Endothelial cell of umbilical vein (primary cell): ENCODE measurements around the gene NAA10. TPM values are rescaled to one million over a fixed set of nuclear protein-coding genes. Genes with fewer than 3 reads are reported as not detected.
A peak's percentile ranks its signal among the peaks of the same experiment; 100 is the strongest.

Experiments used
- BruUV-seq: library from RNA; stranded (reverse); fragments of 400-500 nt; replicated peaks from 2 replicates; lab custom pipeline; 2021; lab: Mats Ljungman, UMichigan
- CTCF ChIA-PET: fragments of 300-600, 350-600 bp; sonication (Branson Sonifier 250); formaldehyde crosslinking; loops from one replicate; lab custom pipeline; 2021; ENCODE audit warnings: antibody characterized with exemption, inconsistent platforms; lab: Charles Lee
- POLR2A ChIA-PET: fragments of 300-600, 350-600 bp; sonication (Branson Sonifier 250); formaldehyde crosslinking; loops from one replicate; lab custom pipeline; 2021; ENCODE audit warnings: antibody characterized with exemption, inconsistent platforms; lab: Charles Lee
- DNase-seq: peaks from one replicate; pipeline ENCODE4 v3.0.0-alpha.2; 2011; ENCODE audit warnings: low read depth, low spot score
- FAIRE-seq: peaks from 2 replicates; lab custom pipeline; 2011; peaks lifted over from hg19 to GRCh38; lab: Jason Lieb, UNC
- H2AFZ ChIP-seq: 2 replicates; pipeline ENCODE4 v1.6.0; 2012; ENCODE audit warnings: low read depth, low read length, control low read depth, inconsistent platforms
- H3K27ac ChIP-seq: 2 replicates; pipeline ENCODE4 v1.5.1; 2011; ENCODE audit warnings: low read depth, mild to moderate bottlenecking, control low read depth, low read length, moderate library complexity; ENCODE audit not compliant: insufficient read depth
- H3K27me3 ChIP-seq, 2 experiments: 2 replicates each; pipeline versions ENCODE4 v1.6.0 to v1.6.1; 2011; ENCODE audit warnings: low read length in 2 of 2, mixed read lengths in 1 of 2; ENCODE audit not compliant: control insufficient read depth in 2 of 2, insufficient read depth in 2 of 2
- H3K36me3 ChIP-seq, 2 experiments: 2 replicates in 1 of 2; 3 replicates in 1 of 2; pipeline ENCODE4 v1.5.1; 2011; ENCODE audit warnings: low read length in 2 of 2, mild to moderate bottlenecking in 1 of 2, moderate library complexity in 1 of 2; ENCODE audit not compliant: control insufficient read depth in 2 of 2, insufficient read depth in 2 of 2; ENCODE audit errors: extremely low read depth in 1 of 2
- H3K4me1 ChIP-seq: 3 replicates; pipeline ENCODE4 v1.5.1; 2011; ENCODE audit warnings: mild to moderate bottlenecking, low read length; ENCODE audit not compliant: control insufficient read depth, insufficient read depth; ENCODE audit errors: extremely low read depth
- H3K4me2 ChIP-seq: 2 replicates; pipeline ENCODE4 v1.6.1; 2011; ENCODE audit warnings: low read length, control low read depth, mixed read lengths; ENCODE audit not compliant: insufficient read depth
- H3K4me3 ChIP-seq, 3 experiments: fragments of 200-600 bp in 1 of 3; sonication (generic), shearing (Covaris generic) in 1 of 3; replicated peaks in 1 of 3; 2 replicates each; pipeline ENCODE4 v1.5.1; 2011 to 2016; ENCODE audit warnings: control low read depth in 3 of 3, low read length in 3 of 3, mild to moderate bottlenecking in 2 of 3, inconsistent platforms in 1 of 3, low read depth in 1 of 3, moderate library complexity in 1 of 3; ENCODE audit not compliant: insufficient read depth in 1 of 3
- H3K79me2 ChIP-seq: 2 replicates; pipeline ENCODE4 v1.6.0; 2012; ENCODE audit warnings: low read length, inconsistent platforms; ENCODE audit not compliant: control insufficient read depth, insufficient read depth
- H3K9ac ChIP-seq: replicated peaks from 2 replicates; pipeline ENCODE3; 2011; ENCODE audit warnings: low read length, control low read depth; ENCODE audit not compliant: insufficient read depth; ENCODE audit errors: extremely low read depth
- H3K9me1 ChIP-seq: replicated peaks from 3 replicates; pipeline ENCODE4 v1.6.0; 2011; ENCODE audit warnings: mild to moderate bottlenecking, low read length; ENCODE audit not compliant: control insufficient read depth, insufficient read depth; ENCODE audit errors: extremely low read depth
- H3K9me3 ChIP-seq: replicated peaks from 2 replicates; pipeline ENCODE4 v1.5.1; 2012; ENCODE audit warnings: low read length, inconsistent platforms; ENCODE audit not compliant: control insufficient read depth, insufficient read depth
- H4K20me1 ChIP-seq: replicated peaks from 2 replicates; pipeline ENCODE3; 2011; ENCODE audit warnings: mild to moderate bottlenecking, low read length; ENCODE audit not compliant: control insufficient read depth, insufficient read depth; ENCODE audit errors: extremely low read depth
- CTCF ChIP-seq, 2 donors: IDR thresholded peaks; 1 replicate in 1 of 2; 2 replicates in 1 of 2; pipeline ENCODE4 v1.5.1; 2011; ENCODE audit warnings: low read length in 2 of 2, mild to moderate bottlenecking in 2 of 2, moderate library complexity in 2 of 2, control low read depth in 1 of 2, inconsistent platforms in 1 of 2, low read depth in 1 of 2; ENCODE audit not compliant: insufficient read depth in 1 of 2; ENCODE audit errors: extremely low read depth in 1 of 2
- EZH2 ChIP-seq: IDR thresholded peaks from 2 replicates; pipeline ENCODE4 v1.6.1; 2012; ENCODE audit warnings: borderline replicate concordance, low read depth, mild to moderate bottlenecking, moderate library complexity, low read length, inconsistent platforms; ENCODE audit not compliant: severe bottlenecking
- FOS ChIP-seq: IDR thresholded peaks from 2 replicates; pipeline ENCODE4 v1.6.1; 2011; ENCODE audit warnings: mild to moderate bottlenecking, low read length, moderate library complexity, borderline replicate concordance; ENCODE audit not compliant: insufficient read depth
- GATA2 ChIP-seq: IDR thresholded peaks from 2 replicates; pipeline ENCODE4 v1.7.0; 2011; ENCODE audit warnings: low read depth, mild to moderate bottlenecking, moderate library complexity, mixed read lengths, low read length; ENCODE audit not compliant: insufficient read length, insufficient read depth
- JUN ChIP-seq: IDR thresholded peaks from 2 replicates; pipeline ENCODE4 v1.6.1; 2011; ENCODE audit warnings: borderline replicate concordance, low read depth; ENCODE audit not compliant: insufficient read length, insufficient read depth
- MAX ChIP-seq: IDR thresholded peaks from 2 replicates; pipeline ENCODE4 v1.6.1; 2011; ENCODE audit not compliant: insufficient read depth, insufficient read length
- MYC ChIP-seq: IDR thresholded peaks from one replicate; pipeline ENCODE4 v1.6.1; 2011; ENCODE audit warnings: mild to moderate bottlenecking, low read depth, low read length
- POLR2A ChIP-seq: IDR thresholded peaks from 2 replicates; pipeline ENCODE4 v1.6.1; 2012; ENCODE audit warnings: low read depth, mild to moderate bottlenecking, control low read depth, low read length
- POLR2AphosphoS5 ChIP-seq: IDR thresholded peaks from 2 replicates; pipeline ENCODE4 v1.6.1; 2012; ENCODE audit warnings: low read depth, mild to moderate bottlenecking, control low read depth, low read length, moderate library complexity; ENCODE audit not compliant: insufficient read depth
- dilution Hi-C: fragments of 300-500 bp; cut with MboI; formaldehyde crosslinking; loops from one replicate; pipeline ENCODE4 v1.15.0; 2019; ENCODE audit warnings: low sequenced_read_pairs; ENCODE audit not compliant: extremely low pct_ligation_motif_present
- intact Hi-C: fragments of 100-400 bp; cut with micrococcal nuclease; formaldehyde crosslinking; loops from one replicate; pipeline ENCODE4 v1.10.0; 2022
- polyA plus RNA-seq, 4 experiments: library from polyadenylated mRNA; depleted of rRNA in 3 of 4; stranded (reverse) in 3 of 4; unstranded in 1 of 4; fragments of >200 nt; gene quantifications; 2 replicates each; pipeline versions ENCODE4 v1.2.1 to v1.2.3, GENCODE V29; 2011 to 2012; ENCODE audit warnings: missing spikeins in 1 of 4
- total RNA-seq: library from RNA; stranded (reverse); gene quantifications from 2 replicates; pipeline ENCODE4 v1.2.3, GENCODE V29; 2021

Gene NAA10
- total and polyA plus RNA-seq, 2 donors (not counting 3 experiments of a cell fraction or from before 2014, with no cell fraction given) = 141 to 144 TPM

- TF ChIP-seq CTCF (IDR thresholded peaks at IDR 0.05; ENCODE audit: extremely low read depth in 1 of 2, insufficient read depth in 1 of 2, low read depth in 1 of 2, low read length in 2 of 2) (no peak), POLR2A (no peak), EZH2 (no peak), JUN (no peak), MYC (no peak), POLR2AphosphoS5 (no peak), GATA2 (no peak), MAX (no peak), FOS (no peak)
- H3K9me1 ChIP-seq = no peaks in the 10 kb centered on the region
- no peaks in the 10 kb centered on the region for H3K9me3 ChIP-seq
- H3K4me1 ChIP-seq = peaks cover 29% of the 10 kb centered on the region
- ChIA-PET POLR2A (no interaction called here), CTCF (interaction anchor here (1.1 to 1.3 kb wide), 3 partner anchors 40 to 48 kb away, joined by 3 to 8 read pairs (median 3); no protein-coding TSS in a partner anchor)
- intact Hi-C loops (loop anchor here (1.0 kb wide), 1 partner anchor 12 kb away; no protein-coding TSS in a partner anchor), dilution Hi-C loops (no loop called here)
- H3K27ac ChIP-seq = peak overlapping the region; percentile 98
- no peaks in the 10 kb centered on the region for H3K27me3 ChIP-seq
- H3K4me3 ChIP-seq = peak overlapping the region; percentile 24 to 76 (median 74)
- H4K20me1 ChIP-seq = no peaks in the 10 kb centered on the region
- H3K9ac ChIP-seq = peak overlapping the region; percentile 97
- BruUV-seq = no TSS peak
- H3K4me2 ChIP-seq = peak overlapping the region; percentile 73
- no peaks in the 10 kb centered on the region for H3K36me3 ChIP-seq
- H3K79me2 ChIP-seq = peaks cover 29% of the 10 kb centered on the region
- FAIRE-seq (peak; percentile 84), DNase-seq (no peak)
- no peak overlapping the region for H2AFZ ChIP-seq
Observed at GRCh38 chrX:153973127-153974002, 38.5 kb upstream of the NAA10 start.
